ENCODE results near the gene GAB4. TPM values are rescaled to one million over a fixed set of nuclear protein-coding genes. Genes with fewer than 3 reads are reported as not detected.

The GAB4 gene
- total RNA-seq, 6 experiments from 2014 or later = not detected

GRCh38 chr22:16962501-16962900 is 45.5 kb downstream of the GAB4 start:
- H3K4me1 Mint-ChIP-seq (ENCODE audit: low read depth) = no peaks in the 10 kb centered on the region
- TF ChIP-seq CTCF (IDR thresholded peaks at IDR 0.05) = no peak
- H3K36me3 Mint-ChIP-seq (ENCODE audit: low read depth) = peaks cover 9% of the 10 kb centered on the region
- no peak for DNase-seq
- H3K27ac Mint-ChIP-seq = no peak overlapping the region
- no peak overlapping the region for H3K4me3 Mint-ChIP-seq
- H3K27me3 Mint-ChIP-seq (ENCODE audit: insufficient read depth) = peaks cover 3% of the 10 kb centered on the region
- peaks cover 62% of the 10 kb centered on the region for H3K9me3 Mint-ChIP-seq

- Mint-ChIP-seq H3K27ac (no peak overlapping the region), H3K9me3 (peaks cover 64% of the 10 kb centered on the region), H3K36me3 (ENCODE audit: low read depth) (peaks cover 9% of the 10 kb centered on the region), H3K27me3 (ENCODE audit: insufficient read depth) (peaks cover 3% of the 10 kb centered on the region), H3K4me1 (ENCODE audit: low read depth) (no peaks in the 10 kb centered on the region), H3K4me3 (no peak overlapping the region)
- TF ChIP-seq CTCF (IDR thresholded peaks at IDR 0.05) = no peak
- DNase-seq = no peak
Measured at GRCh38 chr22:16961477-16962186, 46.4 kb downstream of the GAB4 start.

- Mint-ChIP-seq H3K36me3 (ENCODE audit: low read depth) (peaks cover 9% of the 10 kb centered on the region), H3K4me1 (ENCODE audit: low read depth) (no peaks in the 10 kb centered on the region), H3K27me3 (ENCODE audit: insufficient read depth) (peaks cover 4% of the 10 kb centered on the region), H3K9me3 (peaks cover 57% of the 10 kb centered on the region), H3K4me3 (no peak overlapping the region), H3K27ac (no peak overlapping the region)
- DNase-seq = no peak
- no peak for TF ChIP-seq CTCF (IDR thresholded peaks at IDR 0.05)
Measured at GRCh38 chr22:16960884-16961249, 47.2 kb downstream of the GAB4 start.

GRCh38 chr22:16960220-16960883 is 47.7 kb downstream of the GAB4 start:
- Mint-ChIP-seq H3K4me1 (ENCODE audit: low read depth) (no peaks in the 10 kb centered on the region), H3K27ac (no peak overlapping the region), H3K27me3 (ENCODE audit: insufficient read depth) (peaks cover 4% of the 10 kb centered on the region), H3K4me3 (no peak overlapping the region), H3K36me3 (ENCODE audit: low read depth) (peaks cover 9% of the 10 kb centered on the region), H3K9me3 (peaks cover 53% of the 10 kb centered on the region)
- no peak for TF ChIP-seq CTCF (IDR thresholded peaks at IDR 0.05)
- no peak for DNase-seq

GRCh38 chr22:16959345-16959930 is 48.6 kb downstream of the GAB4 start:
- Mint-ChIP-seq H3K9me3 (peaks cover 44% of the 10 kb centered on the region), H3K27me3 (ENCODE audit: insufficient read depth) (peaks cover 4% of the 10 kb centered on the region), H3K27ac (no peak overlapping the region), H3K4me1 (ENCODE audit: low read depth) (no peaks in the 10 kb centered on the region), H3K36me3 (ENCODE audit: low read depth) (peaks cover 8% of the 10 kb centered on the region), H3K4me3 (no peak overlapping the region)
- DNase-seq = no peak
- no peak for TF ChIP-seq CTCF (IDR thresholded peaks at IDR 0.05)

Data from HFFc6 (cell line).